B cell (primary cell): ENCODE results near the gene NLGN4X.

ENCODE experiments used
- EZH2 ChIP-seq: IDR thresholded peaks from 2 replicates; pipeline ENCODE4 v1.6.1; 2012; ENCODE audit warnings: borderline replicate concordance, low read depth, mild to moderate bottlenecking, moderate library complexity, low read length; ENCODE audit not compliant: insufficient read depth, poor library complexity, severe bottlenecking
- TF ChIP-seq, protein P1 (sequence below): fragments of 200-600 bp; IDR thresholded peaks from one replicate; pipeline ENCODE4 v1.8.0; 2022; ENCODE audit warnings: antibody characterized with exemption, mild to moderate bottlenecking

- TF ChIP-seq, protein P1, sequence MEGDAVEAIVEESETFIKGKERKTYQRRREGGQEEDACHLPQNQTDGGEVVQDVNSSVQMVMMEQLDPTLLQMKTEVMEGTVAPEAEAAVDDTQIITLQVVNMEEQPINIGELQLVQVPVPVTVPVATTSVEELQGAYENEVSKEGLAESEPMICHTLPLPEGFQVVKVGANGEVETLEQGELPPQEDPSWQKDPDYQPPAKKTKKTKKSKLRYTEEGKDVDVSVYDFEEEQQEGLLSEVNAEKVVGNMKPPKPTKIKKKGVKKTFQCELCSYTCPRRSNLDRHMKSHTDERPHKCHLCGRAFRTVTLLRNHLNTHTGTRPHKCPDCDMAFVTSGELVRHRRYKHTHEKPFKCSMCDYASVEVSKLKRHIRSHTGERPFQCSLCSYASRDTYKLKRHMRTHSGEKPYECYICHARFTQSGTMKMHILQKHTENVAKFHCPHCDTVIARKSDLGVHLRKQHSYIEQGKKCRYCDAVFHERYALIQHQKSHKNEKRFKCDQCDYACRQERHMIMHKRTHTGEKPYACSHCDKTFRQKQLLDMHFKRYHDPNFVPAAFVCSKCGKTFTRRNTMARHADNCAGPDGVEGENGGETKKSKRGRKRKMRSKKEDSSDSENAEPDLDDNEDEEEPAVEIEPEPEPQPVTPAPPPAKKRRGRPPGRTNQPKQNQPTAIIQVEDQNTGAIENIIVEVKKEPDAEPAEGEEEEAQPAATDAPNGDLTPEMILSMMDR, result no peak
- no peak for TF ChIP-seq EZH2
Observed at GRCh38 chrX:6004529-6004928, 224.1 kb downstream of the NLGN4X start.
